HAP-1 (cell line): ENCODE data around the gene CLIC6.
A peak's percentile ranks its signal among the peaks of the same experiment; 100 is the strongest.

Source experiments
- DNase-seq, 2 experiments: peaks; one replicate each; pipeline ENCODE4 v3.0.0-alpha.2; 2016 to 2020; ENCODE audit warnings: low spot score in 2 of 2
- H3K27me3 ChIP-seq: fragments of 250-450 bp; sonication (Bioruptor Pico); 2 replicates; pipeline ENCODE4 v1.5.1; 2020; ENCODE audit warnings: low read depth, mild to moderate bottlenecking, moderate library complexity
- H3K36me3 ChIP-seq: fragments of 250-450 bp; sonication (Bioruptor Pico); replicated peaks from 2 replicates; pipeline ENCODE4 v1.5.1; 2020; ENCODE audit warnings: mild to moderate bottlenecking
- H3K4me1 ChIP-seq: fragments of 250-450 bp; sonication (Bioruptor Pico); 2 replicates; pipeline ENCODE4 v1.5.1; 2020; ENCODE audit warnings: mild to moderate bottlenecking
- H3K4me3 ChIP-seq: fragments of 250-450 bp; sonication (Bioruptor Pico); 2 replicates; pipeline ENCODE4 v1.5.1; 2020; ENCODE audit warnings: mild to moderate bottlenecking, moderate library complexity
- H3K9me3 ChIP-seq: fragments of 250-450 bp; sonication (Bioruptor Pico); 2 replicates; pipeline ENCODE4 v1.5.1; 2020; ENCODE audit warnings: mild to moderate bottlenecking, moderate library complexity
- in situ Hi-C: fragments of 300-500 bp; cut with MboI; formaldehyde crosslinking; loops from 3 replicates; pipeline ENCODE4 v1.14.3; 2020; ENCODE audit warnings: low sequenced_read_pairs, inconsistent platforms, mixed read lengths

CLIC6 gene

GRCh38 chr21:34691390-34692032, 22.7 kb downstream of the CLIC6 start:
- Histone ChIP-seq H3K4me3 (no peak overlapping the region), H3K36me3 (no peaks in the 10 kb centered on the region), H3K9me3 (no peaks in the 10 kb centered on the region), H3K4me1 (peaks cover 8% of the 10 kb centered on the region; the same call in 1 of the 2 replicates), H3K27me3 (no peaks in the 10 kb centered on the region)
- peak in 1 of 2 experiments; percentile 14 for DNase-seq
- in situ Hi-C loops = no loop called here

- Histone ChIP-seq H3K9me3 (no peaks in the 10 kb centered on the region), H3K4me1 (peaks cover 8% of the 10 kb centered on the region; the same call in 1 of the 2 replicates), H3K36me3 (no peaks in the 10 kb centered on the region), H3K4me3 (no peak overlapping the region), H3K27me3 (no peaks in the 10 kb centered on the region)
- in situ Hi-C loops = no loop called here
- no peak for DNase-seq
Measured at GRCh38 chr21:34692458-34693020, 23.7 kb downstream of the CLIC6 start.

- DNase-seq = peak; percentile 55 to 57
- Histone ChIP-seq H3K4me3 (no peak overlapping the region), H3K27me3 (no peaks in the 10 kb centered on the region), H3K9me3 (no peaks in the 10 kb centered on the region), H3K4me1 (peaks cover 8% of the 10 kb centered on the region; the same call in 1 of the 2 replicates), H3K36me3 (no peaks in the 10 kb centered on the region)
- in situ Hi-C loops = no loop called here
Measured at GRCh38 chr21:34693192-34693810, 24.5 kb downstream of the CLIC6 start.

GRCh38 chr21:34695434-34695833, 26.6 kb downstream of the CLIC6 start:
- Histone ChIP-seq H3K27me3 (no peaks in the 10 kb centered on the region), H3K9me3 (no peaks in the 10 kb centered on the region), H3K4me3 (no peak overlapping the region), H3K36me3 (no peaks in the 10 kb centered on the region), H3K4me1 (peaks cover 8% of the 10 kb centered on the region; the same call in 1 of the 2 replicates)
- DNase-seq = no peak
- in situ Hi-C loops = no loop called here

GRCh38 chr21:34696121-34696520, 27.3 kb downstream of the CLIC6 start:
- no peak for DNase-seq
- peaks cover 6% of the 10 kb centered on the region; the same call in 1 of the 2 replicates for H3K4me1 ChIP-seq
- no peaks in the 10 kb centered on the region for H3K36me3 ChIP-seq
- H3K27me3 ChIP-seq = no peaks in the 10 kb centered on the region
- no peak overlapping the region for H3K4me3 ChIP-seq
- in situ Hi-C loops = no loop called here
- H3K9me3 ChIP-seq = no peaks in the 10 kb centered on the region

DNA sequence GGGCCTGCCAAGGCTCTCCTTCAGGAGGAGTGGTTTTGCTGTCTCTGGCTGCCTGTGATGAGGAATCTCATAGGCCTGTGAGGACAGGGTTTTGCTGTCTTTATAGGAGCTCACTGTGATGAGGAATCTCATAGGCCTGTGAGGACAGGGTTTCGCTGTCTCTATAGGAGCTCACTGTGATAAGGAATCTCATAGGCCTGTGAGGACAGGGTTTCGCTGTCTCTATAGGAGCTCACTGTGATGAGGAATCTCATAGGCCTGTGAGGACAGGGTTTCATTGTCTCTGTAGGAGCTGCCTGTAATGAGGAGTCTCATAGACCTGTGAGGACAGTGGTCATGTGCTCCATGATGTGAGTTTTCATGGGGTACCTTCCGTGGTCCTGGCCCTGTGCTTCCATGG, 29.0 kb downstream of the CLIC6 start:
- in situ Hi-C loops = no loop called here
- H3K4me3 ChIP-seq = no peak overlapping the region
- no peak for DNase-seq

GRCh38 chr21:34698270-34699015, 29.6 kb downstream of the CLIC6 start:
- H3K4me1 ChIP-seq = no peaks in the 10 kb centered on the region
- H3K9me3 ChIP-seq = no peaks in the 10 kb centered on the region
- H3K4me3 ChIP-seq = no peak overlapping the region
- in situ Hi-C loops = no loop called here
- H3K27me3 ChIP-seq = no peaks in the 10 kb centered on the region
- DNase-seq = no peak
- H3K36me3 ChIP-seq = no peaks in the 10 kb centered on the region

More for the DNA sequence above, 29.0 kb downstream of the CLIC6 start:
- Histone ChIP-seq H3K27me3 (no peaks in the 10 kb centered on the region), H3K9me3 (no peaks in the 10 kb centered on the region), H3K36me3 (no peaks in the 10 kb centered on the region), H3K4me1 (no peaks in the 10 kb centered on the region)

GRCh38 chr21:34700605-34701004, 31.8 kb downstream of the CLIC6 start:
- in situ Hi-C loops = no loop called here
- H3K9me3 ChIP-seq = no peaks in the 10 kb centered on the region
- no peaks in the 10 kb centered on the region for H3K4me1 ChIP-seq
- H3K27me3 ChIP-seq = no peaks in the 10 kb centered on the region
- no peak for DNase-seq
- H3K36me3 ChIP-seq = no peaks in the 10 kb centered on the region
- no peak overlapping the region for H3K4me3 ChIP-seq

DNA sequence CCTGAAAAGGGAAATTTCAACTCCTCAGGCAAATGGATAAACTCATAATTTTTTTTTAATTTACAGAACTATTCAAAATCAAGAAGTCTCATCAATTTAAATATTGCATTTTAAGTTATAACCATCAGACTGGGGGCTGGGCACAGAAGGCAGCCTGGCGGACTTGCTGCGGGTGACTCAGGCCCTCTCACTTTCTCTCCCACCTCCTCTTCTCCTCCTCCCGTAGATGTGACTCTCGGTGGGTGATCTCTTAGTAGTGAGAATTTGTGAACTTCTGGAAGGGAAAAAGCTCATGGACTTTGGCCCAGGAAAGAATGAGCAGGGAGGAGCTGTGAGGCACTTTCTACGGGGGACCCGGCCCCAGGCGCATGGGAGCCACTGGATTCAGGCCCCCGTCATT, 32.9 kb downstream of the CLIC6 start:
- Histone ChIP-seq H3K27me3 (no peaks in the 10 kb centered on the region), H3K4me1 (no peaks in the 10 kb centered on the region), H3K36me3 (no peaks in the 10 kb centered on the region), H3K4me3 (no peak overlapping the region), H3K9me3 (no peaks in the 10 kb centered on the region)
- no peak for DNase-seq
- in situ Hi-C loops = no loop called here

DNA sequence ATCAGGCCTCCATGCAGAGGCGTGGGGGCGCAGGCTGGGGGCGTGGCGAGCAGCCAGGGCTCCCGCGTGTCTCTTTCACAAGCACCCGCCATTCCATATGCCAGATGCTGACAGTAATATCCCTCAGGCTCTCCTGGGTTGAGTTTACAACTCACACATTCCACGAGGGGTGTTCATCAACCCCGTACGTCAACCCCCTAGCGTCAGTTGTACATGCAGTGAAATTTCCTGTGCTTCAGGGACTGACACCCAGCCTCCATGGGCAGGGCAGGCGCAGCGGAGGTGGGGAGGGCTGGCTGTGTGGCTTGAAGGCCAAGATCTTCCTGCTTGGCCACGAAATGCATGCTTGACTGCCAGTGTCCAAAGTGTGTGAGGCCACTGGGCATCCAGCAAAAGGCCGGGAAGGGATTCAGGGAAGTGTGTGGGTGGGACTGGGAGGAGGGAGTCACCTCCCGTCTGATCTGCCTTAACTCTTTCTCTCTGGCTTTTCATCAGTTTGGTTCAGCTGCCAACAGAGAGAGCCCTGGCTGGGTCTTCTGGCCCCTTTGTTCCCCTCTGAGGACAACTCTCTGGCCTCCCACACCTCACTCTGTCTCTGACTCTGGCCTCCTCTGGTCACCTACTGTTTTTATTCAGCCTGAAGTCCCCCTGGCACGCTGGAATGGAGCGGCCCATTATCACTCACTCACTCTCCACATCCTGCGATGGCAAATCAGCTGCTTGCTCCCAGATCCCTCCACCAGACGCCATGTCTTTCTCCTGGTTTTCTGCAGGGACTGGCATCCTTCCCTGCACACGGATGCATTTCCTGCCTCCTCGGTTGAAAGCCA, 33.8 kb downstream of the CLIC6 start:
- no peak overlapping the region for H3K4me3 ChIP-seq
- no peaks in the 10 kb centered on the region for H3K27me3 ChIP-seq
- no peaks in the 10 kb centered on the region for H3K36me3 ChIP-seq
- in situ Hi-C loops = no loop called here
- DNase-seq = no peak
- no peaks in the 10 kb centered on the region for H3K4me1 ChIP-seq
- H3K9me3 ChIP-seq = no peaks in the 10 kb centered on the region

DNA sequence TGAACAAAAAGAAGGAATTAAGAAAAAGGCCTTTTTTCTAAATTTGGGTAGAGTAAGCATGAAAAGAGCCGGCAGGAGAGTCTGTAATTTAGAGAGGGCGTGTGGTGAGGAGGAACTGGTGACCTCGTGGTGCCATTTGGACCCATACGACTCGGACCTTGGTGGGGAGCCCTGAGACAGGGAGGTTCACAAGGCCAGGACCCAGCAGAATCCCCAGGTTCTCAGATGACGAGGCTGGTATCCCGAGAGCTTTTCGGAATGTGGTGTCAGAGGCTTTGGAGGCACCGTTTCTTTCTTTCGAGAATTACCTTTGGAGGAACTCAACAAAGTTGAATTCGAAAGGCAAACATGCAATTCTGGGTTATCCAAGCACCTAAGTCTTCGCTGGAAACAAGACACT, 34.8 kb downstream of the CLIC6 start:
- Histone ChIP-seq H3K9me3 (no peaks in the 10 kb centered on the region), H3K27me3 (no peaks in the 10 kb centered on the region), H3K4me1 (no peaks in the 10 kb centered on the region), H3K36me3 (no peaks in the 10 kb centered on the region), H3K4me3 (no peak overlapping the region)
- DNase-seq = no peak
- in situ Hi-C loops = no loop called here

GRCh38 chr21:34704119-34704518, 35.3 kb downstream of the CLIC6 start:
- Histone ChIP-seq H3K4me1 (no peaks in the 10 kb centered on the region), H3K4me3 (no peak overlapping the region), H3K9me3 (no peaks in the 10 kb centered on the region), H3K27me3 (no peaks in the 10 kb centered on the region), H3K36me3 (no peaks in the 10 kb centered on the region)
- in situ Hi-C loops = no loop called here
- DNase-seq = no peak

DNA sequence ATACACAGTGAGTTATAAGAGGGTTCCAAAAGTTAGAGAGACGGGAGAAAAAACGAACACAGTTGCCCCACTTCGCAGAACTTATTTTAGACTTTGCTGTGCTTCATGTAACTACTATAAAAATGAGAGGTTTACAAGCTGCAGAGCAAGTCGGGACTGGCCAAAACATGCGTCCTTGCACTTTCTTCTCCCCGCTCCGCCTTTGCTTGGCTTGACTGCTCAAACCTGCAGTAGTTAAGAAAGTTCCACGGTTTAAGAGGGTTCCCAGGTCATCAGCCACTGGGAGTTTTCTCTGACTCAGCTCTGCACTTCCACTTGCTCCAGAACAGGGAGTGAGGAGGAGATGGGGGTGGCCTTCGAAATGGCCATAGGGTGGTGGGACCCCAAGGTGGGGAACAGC, 36.2 kb downstream of the CLIC6 start:
- no peak overlapping the region for H3K4me3 ChIP-seq
- no peaks in the 10 kb centered on the region for H3K4me1 ChIP-seq
- no peak for DNase-seq
- no peaks in the 10 kb centered on the region for H3K36me3 ChIP-seq
- H3K27me3 ChIP-seq = no peaks in the 10 kb centered on the region
- in situ Hi-C loops = no loop called here
- no peaks in the 10 kb centered on the region for H3K9me3 ChIP-seq
